Sigmoid colon (tissue), 3 donors: ENCODE results near the gene SEC14L3.

Experiments
- POLR2A ChIP-seq, 2 donors: fragments of 450-650 bp; IDR thresholded peaks; one replicate each; pipeline ENCODE4 v1.6.1; 2016; ENCODE audit warnings: antibody characterized with exemption in 2 of 2, mild to moderate bottlenecking in 2 of 2, moderate library complexity in 2 of 2
- TF ChIP-seq, protein P1 (sequence below), 4 experiments: fragments of 450-650 bp in 3 of 4; fragments of 200-600 bp in 1 of 4; IDR thresholded peaks; one replicate each; pipeline ENCODE4 v1.5.1; 2016 to 2019; ENCODE audit warnings: antibody characterized with exemption in 4 of 4, mild to moderate bottlenecking in 3 of 4, moderate library complexity in 2 of 4

DNA sequence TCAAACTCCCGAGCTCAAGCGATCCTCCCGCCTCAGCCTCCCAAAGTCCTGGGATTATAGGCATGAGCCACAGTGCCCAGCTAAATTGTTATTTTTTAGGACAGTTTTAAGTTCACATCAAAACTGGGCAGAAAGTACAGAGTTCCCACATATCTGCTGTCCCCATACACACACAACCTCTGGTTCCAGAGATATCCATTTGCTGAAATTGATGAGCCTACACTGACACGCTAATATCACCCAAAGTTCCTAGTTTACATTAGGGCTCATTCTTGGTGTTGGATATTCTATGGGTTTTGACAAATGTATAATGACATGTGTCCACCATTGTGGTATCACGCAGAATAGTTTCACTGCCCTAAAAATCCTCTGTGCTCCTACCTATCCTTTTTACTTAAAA, 36.4 kb upstream of the SEC14L3 start:
- TF ChIP-seq, protein P1, sequence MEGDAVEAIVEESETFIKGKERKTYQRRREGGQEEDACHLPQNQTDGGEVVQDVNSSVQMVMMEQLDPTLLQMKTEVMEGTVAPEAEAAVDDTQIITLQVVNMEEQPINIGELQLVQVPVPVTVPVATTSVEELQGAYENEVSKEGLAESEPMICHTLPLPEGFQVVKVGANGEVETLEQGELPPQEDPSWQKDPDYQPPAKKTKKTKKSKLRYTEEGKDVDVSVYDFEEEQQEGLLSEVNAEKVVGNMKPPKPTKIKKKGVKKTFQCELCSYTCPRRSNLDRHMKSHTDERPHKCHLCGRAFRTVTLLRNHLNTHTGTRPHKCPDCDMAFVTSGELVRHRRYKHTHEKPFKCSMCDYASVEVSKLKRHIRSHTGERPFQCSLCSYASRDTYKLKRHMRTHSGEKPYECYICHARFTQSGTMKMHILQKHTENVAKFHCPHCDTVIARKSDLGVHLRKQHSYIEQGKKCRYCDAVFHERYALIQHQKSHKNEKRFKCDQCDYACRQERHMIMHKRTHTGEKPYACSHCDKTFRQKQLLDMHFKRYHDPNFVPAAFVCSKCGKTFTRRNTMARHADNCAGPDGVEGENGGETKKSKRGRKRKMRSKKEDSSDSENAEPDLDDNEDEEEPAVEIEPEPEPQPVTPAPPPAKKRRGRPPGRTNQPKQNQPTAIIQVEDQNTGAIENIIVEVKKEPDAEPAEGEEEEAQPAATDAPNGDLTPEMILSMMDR (IDR thresholded peaks at IDR 0.05), result no peak
- no peak for TF ChIP-seq POLR2A (IDR thresholded peaks at IDR 0.05)
